Stimulated activated CD4-positive, alpha-beta T cell treated with anti-CD3 and anti-CD28 coated beads, Interleukin-15, amount 100 ng/mL, for 1 hour (primary cell): ENCODE measurements around the gene AFF3.
"Not testable (repeated sequence)": the region's sequence is repeated elsewhere in the genome, so short reads cannot be mapped to it uniquely, and the experiment has no call there.

Experiments
- DNase-seq, 2 donors: peaks; one replicate each; pipeline ENCODE4 v3.0.0-alpha.2; 2020; ENCODE audit warnings: low read depth in 1 of 2, low spot score in 1 of 2

The AFF3 gene

GRCh38 chr2:99772591-99773331 lies 369.6 kb downstream of the AFF3 start:
- no peak for DNase-seq

- no peak for DNase-seq
These were observed 370.6 kb downstream of the AFF3 start for GRCh38 chr2:99771681-99772333.

- DNase-seq: no peak
These were observed 371.5 kb downstream of the AFF3 start for GRCh38 chr2:99770876-99771275.

- DNase-seq: no peak
These were observed 376.6 kb downstream of the AFF3 start for GRCh38 chr2:99765731-99766318.

GRCh38 chr2:99763764-99764163 lies 378.6 kb downstream of the AFF3 start:
- no peak for DNase-seq

GRCh38 chr2:99762714-99763113 lies 379.7 kb downstream of the AFF3 start:
- DNase-seq: no peak

GRCh38 chr2:99757611-99758114 lies 384.7 kb downstream of the AFF3 start:
- no peak for DNase-seq

- DNase-seq: no peak
These were observed 386.3 kb downstream of the AFF3 start for GRCh38 chr2:99756059-99756458.

- no peak for DNase-seq
These were observed 388.2 kb downstream of the AFF3 start for GRCh38 chr2:99754210-99754609.

GRCh38 chr2:99753505-99753904 lies 388.9 kb downstream of the AFF3 start:
- DNase-seq: no peak

GRCh38 chr2:99748344-99748743 lies 394.0 kb downstream of the AFF3 start:
- DNase-seq: no peak

- DNase-seq: no peak
These were observed 394.5 kb downstream of the AFF3 start for GRCh38 chr2:99747842-99748241.

- DNase-seq: no peak
These were observed 399.2 kb downstream of the AFF3 start for GRCh38 chr2:99743146-99743545.

- no peak for DNase-seq
These were observed 404.9 kb downstream of the AFF3 start for GRCh38 chr2:99737537-99737936.

- DNase-seq: no peak
These were observed 406.6 kb downstream of the AFF3 start for GRCh38 chr2:99735753-99736152.

- not testable (repeated sequence) for DNase-seq
These were observed 407.1 kb downstream of the AFF3 start for GRCh38 chr2:99735314-99735713.

- DNase-seq: no peak
These were observed 408.2 kb downstream of the AFF3 start for GRCh38 chr2:99734236-99734635.

GRCh38 chr2:99729104-99730025 lies 413.0 kb downstream of the AFF3 start:
- no peak for DNase-seq

- DNase-seq: no peak
These were observed 414.2 kb downstream of the AFF3 start for GRCh38 chr2:99728166-99728565.

- no peak for DNase-seq
These were observed 415.2 kb downstream of the AFF3 start for GRCh38 chr2:99727199-99727598.

GRCh38 chr2:99726691-99727090 lies 415.7 kb downstream of the AFF3 start:
- DNase-seq: no peak
